Coronary artery (tissue), 2 donors: ENCODE measurements around the gene PDCD1.

Experiments
- DNase-seq: peaks from one replicate; pipeline ENCODE4 v3.0.0-alpha.2; 2017; ENCODE audit warnings: low spot score
- H3K27ac ChIP-seq, 2 donors: fragments of 200-600 bp; sonication (generic); one replicate each; pipeline ENCODE4 v1.5.1; 2016 to 2019
- H3K4me3 ChIP-seq: fragments of 200-600 bp; sonication (generic); 2 replicates; pipeline ENCODE4 v1.5.1; 2016; ENCODE audit warnings: mild to moderate bottlenecking, moderate library complexity
- CTCF ChIP-seq: fragments of 200-600 bp; sonication (generic); IDR thresholded peaks from one replicate; pipeline ENCODE4 v1.5.1; 2019; ENCODE audit warnings: antibody characterized with exemption

Gene PDCD1

DNA sequence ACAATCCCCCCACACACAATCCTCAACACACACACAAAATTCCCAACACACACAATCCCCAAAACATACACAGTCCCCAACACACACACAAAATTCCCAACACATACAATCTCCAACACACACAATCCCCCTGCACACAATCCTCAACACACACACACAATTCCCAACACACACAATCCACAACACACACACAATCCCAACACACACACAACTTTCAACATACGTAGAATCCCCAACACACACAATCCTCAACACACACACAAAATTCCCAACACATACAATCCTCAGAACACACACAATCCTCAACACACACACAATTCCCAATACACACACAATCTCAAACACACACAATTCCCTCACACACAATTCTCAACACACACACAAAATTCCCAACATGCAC lies 2.6 kb upstream of the PDCD1 start:
- Histone ChIP-seq H3K4me3 (no peak overlapping the region), H3K27ac (no peak overlapping the region)
- no peak for DNase-seq
- no peak for TF ChIP-seq CTCF

- TF ChIP-seq CTCF = no peak
- Histone ChIP-seq H3K27ac (peak overlapping the region; percentile 36 to 79), H3K4me3 (peak overlapping the region; percentile 62)
- no peak for DNase-seq
These were observed 1.7 kb upstream of the PDCD1 start for GRCh38 chr2:241860184-241861078.

- Histone ChIP-seq H3K4me3 (peak overlapping the region; percentile 62), H3K27ac (peak overlapping the region; percentile 36 to 79)
- TF ChIP-seq CTCF = no peak
- no peak for DNase-seq
These were observed 916 bp upstream of the PDCD1 start for GRCh38 chr2:241859436-241860183.

- TF ChIP-seq CTCF = no peak
- peak overlapping the region; percentile 36 to 79 for H3K27ac ChIP-seq
- H3K4me3 ChIP-seq = peak overlapping the region; percentile 62
- no peak for DNase-seq
These were observed 332 bp upstream of the PDCD1 start for GRCh38 chr2:241859017-241859435.

GRCh38 chr2:241857572-241858121 lies 1.0 kb downstream of the PDCD1 start:
- TF ChIP-seq CTCF = no peak
- no peak overlapping the region for H3K27ac ChIP-seq
- H3K4me3 ChIP-seq = no peak overlapping the region
- no peak for DNase-seq

DNA sequence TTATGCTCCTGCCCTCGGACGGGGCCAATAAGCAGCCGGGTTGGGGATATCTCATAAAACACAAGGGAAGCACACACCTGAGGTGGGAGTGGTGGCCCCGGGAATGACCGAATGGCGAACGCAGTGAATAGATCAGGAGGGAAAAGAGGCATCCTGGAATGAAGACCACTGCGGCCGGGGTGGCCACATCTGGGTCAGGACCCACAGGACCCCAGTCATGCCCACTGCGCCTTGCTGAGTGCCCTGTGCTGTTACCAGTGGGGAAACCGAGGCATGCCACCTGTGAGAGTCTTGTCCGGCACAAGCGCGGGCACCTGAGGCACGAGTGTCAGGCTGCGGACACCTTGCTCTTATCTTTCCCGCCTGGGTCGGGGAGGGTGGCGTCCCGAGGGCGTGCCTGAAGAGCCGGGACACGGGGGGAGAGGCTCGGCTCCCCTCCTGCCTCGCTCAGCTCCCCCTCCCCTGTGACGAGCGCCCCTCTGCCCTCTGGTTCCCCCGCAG lies 1.6 kb downstream of the PDCD1 start:
- H3K27ac ChIP-seq = no peak overlapping the region

More for the DNA sequence above, 1.6 kb downstream of the PDCD1 start:
- H3K4me3 ChIP-seq = no peak overlapping the region
- no peak for DNase-seq
- no peak for TF ChIP-seq CTCF
